GM12878 (cell line): ENCODE measurements around the gene ACTR1A.

Experiments used
- CEBPB ChIP-seq, 2 experiments: fragments of 150-350 bp in 1 of 2; IDR thresholded peaks; 2 replicates each; pipeline ENCODE4 v1.6.1; 2012 to 2014; ENCODE audit warnings: low read depth in 2 of 2, low read length in 2 of 2, borderline replicate concordance in 1 of 2, inconsistent platforms in 1 of 2
- CTCF ChIP-seq, 3 experiments: IDR thresholded peaks in 2 of 3; conservative IDR thresholded peaks in 1 of 3; 2 replicates each; pipeline ENCODE4 v1.5.1; 2011; ENCODE audit warnings: low read depth in 3 of 3, low read length in 3 of 3, mild to moderate bottlenecking in 3 of 3, control low read depth in 2 of 3, moderate library complexity in 2 of 3, inconsistent platforms in 1 of 3, mixed read lengths in 1 of 3; ENCODE audit not compliant: control insufficient read depth in 2 of 3, insufficient read depth in 1 of 3; ENCODE audit errors: extremely low read depth in 1 of 3
- DPF2 ChIP-seq: fragments of 450-650 bp; IDR thresholded peaks from 2 replicates; pipeline ENCODE4 v1.6.1; 2017; ENCODE audit warnings: mild to moderate bottlenecking
- EZH2 ChIP-seq: IDR thresholded peaks from 2 replicates; pipeline ENCODE4 v1.6.1; 2012; ENCODE audit warnings: low read depth, mild to moderate bottlenecking, control low read depth, inconsistent platforms, low read length, borderline replicate concordance; ENCODE audit not compliant: control insufficient read depth
- MTA2 ChIP-seq: fragments of 450-650 bp; IDR thresholded peaks from 2 replicates; pipeline ENCODE4 v1.6.1; 2016; ENCODE audit warnings: low read depth, mild to moderate bottlenecking, moderate library complexity
- NR2C2 ChIP-seq: IDR thresholded peaks from 2 replicates; pipeline ENCODE4 v1.6.1; 2011; ENCODE audit warnings: borderline replicate concordance, low read depth; ENCODE audit not compliant: control insufficient read depth, insufficient read length
- SIX5 ChIP-seq: IDR thresholded peaks from 2 replicates; pipeline ENCODE4 v1.6.1; 2011; ENCODE audit warnings: mild to moderate bottlenecking, low read depth, low read length, moderate library complexity; ENCODE audit not compliant: severe bottlenecking
- YY1 ChIP-seq: IDR thresholded peaks from 2 replicates; pipeline ENCODE4 v1.6.1; 2011; ENCODE audit warnings: low read depth, mild to moderate bottlenecking, low read length
- ZNF274 ChIP-seq: IDR thresholded peaks from one replicate; pipeline ENCODE4 v1.8.0; 2011; ENCODE audit not compliant: insufficient read length, insufficient read depth
- TF ChIP-seq, protein P1 (sequence below): IDR thresholded peaks from 2 replicates; pipeline ENCODE4 v1.6.1; 2011; ENCODE audit warnings: low read depth, low read length, improper control_type of control experiment, borderline replicate concordance

DNA sequence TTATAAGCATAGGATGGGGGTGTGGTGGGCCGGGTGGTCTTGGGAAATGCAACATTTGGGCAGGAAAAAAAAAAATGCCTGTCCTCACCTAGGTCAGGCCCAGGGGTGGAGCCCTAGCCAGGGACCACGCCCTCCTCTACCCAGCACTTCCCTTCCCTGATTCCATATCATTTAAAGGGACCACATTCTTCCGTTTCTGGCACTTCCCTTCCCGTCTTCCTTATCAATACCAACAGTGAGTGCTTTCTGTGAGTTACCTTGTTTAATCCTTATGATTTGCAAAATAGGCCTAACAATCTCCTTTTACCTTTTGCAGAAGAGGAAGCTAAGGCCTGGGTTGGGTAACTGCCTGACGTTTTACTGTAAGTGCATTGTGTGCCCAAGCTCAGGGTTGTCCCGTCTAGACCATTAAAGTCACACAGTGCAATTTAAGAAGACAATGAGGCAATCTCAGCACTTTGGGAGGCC is 34.5 kb downstream of the ACTR1A start:
- no peak for TF ChIP-seq MTA2
- TF ChIP-seq YY1, result no peak
- TF ChIP-seq NR2C2, result no peak
- no peak for TF ChIP-seq ZNF274
- TF ChIP-seq, protein P1, sequence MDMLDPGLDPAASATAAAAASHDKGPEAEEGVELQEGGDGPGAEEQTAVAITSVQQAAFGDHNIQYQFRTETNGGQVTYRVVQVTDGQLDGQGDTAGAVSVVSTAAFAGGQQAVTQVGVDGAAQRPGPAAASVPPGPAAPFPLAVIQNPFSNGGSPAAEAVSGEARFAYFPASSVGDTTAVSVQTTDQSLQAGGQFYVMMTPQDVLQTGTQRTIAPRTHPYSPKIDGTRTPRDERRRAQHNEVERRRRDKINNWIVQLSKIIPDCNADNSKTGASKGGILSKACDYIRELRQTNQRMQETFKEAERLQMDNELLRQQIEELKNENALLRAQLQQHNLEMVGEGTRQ, result no peak
- no peak for TF ChIP-seq CEBPB (IDR thresholded peaks at IDR 0.05; ENCODE audit: borderline replicate concordance in 1 of 2, low read depth in 2 of 2, low read length in 2 of 2)
- no peak for TF ChIP-seq EZH2
- TF ChIP-seq SIX5, result no peak
- no peak for TF ChIP-seq DPF2
- TF ChIP-seq CTCF (IDR thresholded peaks at IDR 0.05 in 2 of 3, conservative IDR thresholded peaks at IDR 0.05 in 1 of 3; ENCODE audit: control insufficient read depth in 2 of 3, extremely low read depth in 1 of 3, insufficient read depth in 1 of 3, low read depth in 3 of 3, low read length in 3 of 3), result no peak
